ENCODE results near the gene AGO4.
"Not testable (repeated sequence)": the region's sequence is repeated elsewhere in the genome, so short reads cannot be mapped to it uniquely, and the experiment has no call there.

The AGO4 gene

GRCh38 chr1:35768350-35769187 is 39.2 kb upstream of the AGO4 start:
- H2AFZ ChIP-seq (ENCODE audit: low read depth) = peak overlapping the region; percentile 84
- peak overlapping the region; percentile 80 for H3K9ac ChIP-seq
- H3K4me1 ChIP-seq (ENCODE audit: low read depth, poor library complexity, severe bottlenecking) = peaks cover 13% of the 10 kb centered on the region
- H3K36me3 ChIP-seq (ENCODE audit: insufficient read depth) = no peaks in the 10 kb centered on the region
- no peaks in the 10 kb centered on the region for H4K20me1 ChIP-seq (ENCODE audit: insufficient read depth)
- no peaks in the 10 kb centered on the region for H3K27me3 ChIP-seq (ENCODE audit: insufficient read depth, low read depth)
- H3K79me2 ChIP-seq (ENCODE audit: insufficient read depth, low read depth) = peaks cover 25% of the 10 kb centered on the region; the same call in 1 of the 2 replicates
- H3K4me3 ChIP-seq (IDR thresholded peaks at IDR 0.05; ENCODE audit: insufficient read depth, low read depth, low read length) = peak overlapping the region; percentile 97
- peak overlapping the region; percentile 72 for H3K4me2 ChIP-seq
- TF ChIP-seq, protein P1, sequence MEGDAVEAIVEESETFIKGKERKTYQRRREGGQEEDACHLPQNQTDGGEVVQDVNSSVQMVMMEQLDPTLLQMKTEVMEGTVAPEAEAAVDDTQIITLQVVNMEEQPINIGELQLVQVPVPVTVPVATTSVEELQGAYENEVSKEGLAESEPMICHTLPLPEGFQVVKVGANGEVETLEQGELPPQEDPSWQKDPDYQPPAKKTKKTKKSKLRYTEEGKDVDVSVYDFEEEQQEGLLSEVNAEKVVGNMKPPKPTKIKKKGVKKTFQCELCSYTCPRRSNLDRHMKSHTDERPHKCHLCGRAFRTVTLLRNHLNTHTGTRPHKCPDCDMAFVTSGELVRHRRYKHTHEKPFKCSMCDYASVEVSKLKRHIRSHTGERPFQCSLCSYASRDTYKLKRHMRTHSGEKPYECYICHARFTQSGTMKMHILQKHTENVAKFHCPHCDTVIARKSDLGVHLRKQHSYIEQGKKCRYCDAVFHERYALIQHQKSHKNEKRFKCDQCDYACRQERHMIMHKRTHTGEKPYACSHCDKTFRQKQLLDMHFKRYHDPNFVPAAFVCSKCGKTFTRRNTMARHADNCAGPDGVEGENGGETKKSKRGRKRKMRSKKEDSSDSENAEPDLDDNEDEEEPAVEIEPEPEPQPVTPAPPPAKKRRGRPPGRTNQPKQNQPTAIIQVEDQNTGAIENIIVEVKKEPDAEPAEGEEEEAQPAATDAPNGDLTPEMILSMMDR (conservative IDR thresholded peaks at IDR 0.05; ENCODE audit: low read depth, low read length) = no peak
- peak overlapping the region; percentile 69 for H3K27ac ChIP-seq

GRCh38 chr1:35769188-35769758 is 38.5 kb upstream of the AGO4 start:
- H2AFZ ChIP-seq (ENCODE audit: low read depth) = peak overlapping the region; percentile 84

DNA sequence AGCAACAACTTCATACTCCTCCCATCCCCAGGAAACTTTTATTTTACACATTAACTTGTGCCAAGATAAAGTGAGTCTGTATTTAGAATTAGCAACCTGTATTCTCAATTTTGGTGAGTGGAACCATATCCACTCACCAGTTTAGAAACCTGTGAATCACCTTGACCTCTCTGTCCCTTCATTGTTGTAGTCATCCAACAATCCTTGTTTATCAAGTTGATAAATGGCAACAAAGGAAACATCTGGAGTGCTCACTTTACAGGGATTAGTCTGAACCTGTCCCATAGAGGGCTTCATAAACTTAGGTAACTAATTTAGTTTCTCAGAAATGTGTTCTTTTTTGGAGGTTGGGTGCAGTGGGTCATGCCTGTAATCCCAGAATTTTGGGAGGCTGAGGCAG is 34.1 kb upstream of the AGO4 start:
- no peak overlapping the region for H3K9ac ChIP-seq
- H3K4me2 ChIP-seq = no peak overlapping the region
- H3K27ac ChIP-seq = no peak overlapping the region
- peaks cover 7% of the 10 kb centered on the region for H3K4me1 ChIP-seq (ENCODE audit: low read depth, poor library complexity, severe bottlenecking)
- H3K27me3 ChIP-seq (ENCODE audit: insufficient read depth, low read depth) = no peaks in the 10 kb centered on the region
- H2AFZ ChIP-seq (ENCODE audit: low read depth) = no peak overlapping the region
- no peaks in the 10 kb centered on the region for H4K20me1 ChIP-seq (ENCODE audit: insufficient read depth)
- H3K36me3 ChIP-seq (ENCODE audit: insufficient read depth) = no peaks in the 10 kb centered on the region
- H3K79me2 ChIP-seq (ENCODE audit: insufficient read depth, low read depth) = peaks cover 5% of the 10 kb centered on the region; the same call in 1 of the 2 replicates
- no peak overlapping the region for H3K4me3 ChIP-seq (IDR thresholded peaks at IDR 0.05; ENCODE audit: insufficient read depth, low read depth, low read length)
- TF ChIP-seq, protein P1 (conservative IDR thresholded peaks at IDR 0.05; ENCODE audit: low read depth, low read length) = no peak

More at GRCh38 chr1:35769188-35769758, 38.5 kb upstream of the AGO4 start:
- H3K27ac ChIP-seq = peak overlapping the region; percentile 69
- peaks cover 14% of the 10 kb centered on the region for H3K4me1 ChIP-seq (ENCODE audit: low read depth, poor library complexity, severe bottlenecking)
- no peaks in the 10 kb centered on the region for H4K20me1 ChIP-seq (ENCODE audit: insufficient read depth)
- H3K9ac ChIP-seq = peak overlapping the region; percentile 80
- H3K4me3 ChIP-seq (IDR thresholded peaks at IDR 0.05; ENCODE audit: insufficient read depth, low read depth, low read length) = peak overlapping the region; percentile 97
- H3K36me3 ChIP-seq (ENCODE audit: insufficient read depth) = no peaks in the 10 kb centered on the region
- H3K27me3 ChIP-seq (ENCODE audit: insufficient read depth, low read depth) = no peaks in the 10 kb centered on the region
- TF ChIP-seq, protein P1 (conservative IDR thresholded peaks at IDR 0.05; ENCODE audit: low read depth, low read length) = no peak
- peaks cover 25% of the 10 kb centered on the region; the same call in 1 of the 2 replicates for H3K79me2 ChIP-seq (ENCODE audit: insufficient read depth, low read depth)
- peak overlapping the region; percentile 72 for H3K4me2 ChIP-seq

- H2AFZ ChIP-seq (ENCODE audit: low read depth); H3K9ac ChIP-seq; H3K4me3 ChIP-seq (IDR thresholded peaks at IDR 0.05; ENCODE audit: insufficient read depth, low read depth, low read length); H3K79me2 ChIP-seq (ENCODE audit: insufficient read depth, low read depth); H3K4me2 ChIP-seq; H4K20me1 ChIP-seq (ENCODE audit: insufficient read depth); H3K27me3 ChIP-seq (ENCODE audit: insufficient read depth, low read depth); H3K36me3 ChIP-seq (ENCODE audit: insufficient read depth); H3K27ac ChIP-seq: not testable (repeated sequence)
- H3K4me1 ChIP-seq (ENCODE audit: low read depth, poor library complexity, severe bottlenecking) = peaks cover 18% of the 10 kb centered on the region
Measured at GRCh38 chr1:35776172-35776571, 31.6 kb upstream of the AGO4 start.

DNA sequence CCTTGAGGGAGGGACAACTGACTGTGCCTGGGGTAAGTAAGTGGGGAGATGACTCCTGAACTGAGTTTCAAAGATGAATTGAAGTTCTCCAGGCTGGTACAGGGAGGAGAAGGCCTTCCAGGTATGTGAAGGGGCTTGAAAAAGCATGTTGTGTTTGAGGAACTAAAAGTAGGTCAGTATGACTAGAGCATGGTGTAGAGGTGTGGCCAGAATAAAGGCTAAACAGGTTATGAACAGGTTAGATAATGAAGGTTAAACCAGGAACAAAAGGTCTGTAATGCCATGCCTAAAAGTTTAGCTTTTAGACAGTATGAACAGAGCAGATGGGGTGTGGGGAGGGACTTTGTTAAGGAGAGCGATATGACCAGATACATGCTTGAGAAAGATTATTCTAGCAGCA is 30.7 kb upstream of the AGO4 start:
- Histone ChIP-seq H3K36me3 (ENCODE audit: insufficient read depth) (no peaks in the 10 kb centered on the region), H2AFZ (ENCODE audit: low read depth) (no peak overlapping the region), H3K79me2 (ENCODE audit: insufficient read depth, low read depth) (no peaks in the 10 kb centered on the region), H3K4me1 (ENCODE audit: low read depth, poor library complexity, severe bottlenecking) (peaks cover 18% of the 10 kb centered on the region), H3K27ac (no peak overlapping the region), H3K4me3 (IDR thresholded peaks at IDR 0.05; ENCODE audit: insufficient read depth, low read depth, low read length) (no peak overlapping the region), H3K4me2 (no peak overlapping the region), H3K9ac (no peak overlapping the region), H3K27me3 (ENCODE audit: insufficient read depth, low read depth) (no peaks in the 10 kb centered on the region), H4K20me1 (ENCODE audit: insufficient read depth) (no peaks in the 10 kb centered on the region)
- TF ChIP-seq, protein P1 (conservative IDR thresholded peaks at IDR 0.05; ENCODE audit: low read depth, low read length) = no peak

Data from KMS-11 (cell line).